Caki2 (cell line): ENCODE results near the gene MASP1. TPM values are rescaled to one million over a fixed set of nuclear protein-coding genes. Genes with fewer than 3 reads are reported as not detected.
A peak's percentile ranks its signal among the peaks of the same experiment; 100 is the strongest.

Source experiments
- DNase-seq: peaks from one replicate; pipeline ENCODE4 v3.0.0-alpha.2; 2015; ENCODE audit warnings: low read depth
- in situ Hi-C: cut with HindIII; loops from 2 replicates; pipeline ENCODE4 v1.10.0; 2016; ENCODE audit warnings: low sequenced_read_pairs, low pct_unique_long_range_greater_than_20kb, mixed read lengths
- total RNA-seq: library from RNA; depleted of rRNA; stranded (reverse); fragments of >200 nt; shearing (Covaris generic); gene quantifications from 2 replicates; pipeline ENCODE4 v1.2.3, GENCODE V29; 2014; ENCODE audit warnings: low replicate concordance; rRNA removed

The MASP1 gene, protein sequence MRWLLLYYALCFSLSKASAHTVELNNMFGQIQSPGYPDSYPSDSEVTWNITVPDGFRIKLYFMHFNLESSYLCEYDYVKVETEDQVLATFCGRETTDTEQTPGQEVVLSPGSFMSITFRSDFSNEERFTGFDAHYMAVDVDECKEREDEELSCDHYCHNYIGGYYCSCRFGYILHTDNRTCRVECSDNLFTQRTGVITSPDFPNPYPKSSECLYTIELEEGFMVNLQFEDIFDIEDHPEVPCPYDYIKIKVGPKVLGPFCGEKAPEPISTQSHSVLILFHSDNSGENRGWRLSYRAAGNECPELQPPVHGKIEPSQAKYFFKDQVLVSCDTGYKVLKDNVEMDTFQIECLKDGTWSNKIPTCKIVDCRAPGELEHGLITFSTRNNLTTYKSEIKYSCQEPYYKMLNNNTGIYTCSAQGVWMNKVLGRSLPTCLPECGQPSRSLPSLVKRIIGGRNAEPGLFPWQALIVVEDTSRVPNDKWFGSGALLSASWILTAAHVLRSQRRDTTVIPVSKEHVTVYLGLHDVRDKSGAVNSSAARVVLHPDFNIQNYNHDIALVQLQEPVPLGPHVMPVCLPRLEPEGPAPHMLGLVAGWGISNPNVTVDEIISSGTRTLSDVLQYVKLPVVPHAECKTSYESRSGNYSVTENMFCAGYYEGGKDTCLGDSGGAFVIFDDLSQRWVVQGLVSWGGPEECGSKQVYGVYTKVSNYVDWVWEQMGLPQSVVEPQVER
- total RNA-seq: not detected in 2 replicates

DNA sequence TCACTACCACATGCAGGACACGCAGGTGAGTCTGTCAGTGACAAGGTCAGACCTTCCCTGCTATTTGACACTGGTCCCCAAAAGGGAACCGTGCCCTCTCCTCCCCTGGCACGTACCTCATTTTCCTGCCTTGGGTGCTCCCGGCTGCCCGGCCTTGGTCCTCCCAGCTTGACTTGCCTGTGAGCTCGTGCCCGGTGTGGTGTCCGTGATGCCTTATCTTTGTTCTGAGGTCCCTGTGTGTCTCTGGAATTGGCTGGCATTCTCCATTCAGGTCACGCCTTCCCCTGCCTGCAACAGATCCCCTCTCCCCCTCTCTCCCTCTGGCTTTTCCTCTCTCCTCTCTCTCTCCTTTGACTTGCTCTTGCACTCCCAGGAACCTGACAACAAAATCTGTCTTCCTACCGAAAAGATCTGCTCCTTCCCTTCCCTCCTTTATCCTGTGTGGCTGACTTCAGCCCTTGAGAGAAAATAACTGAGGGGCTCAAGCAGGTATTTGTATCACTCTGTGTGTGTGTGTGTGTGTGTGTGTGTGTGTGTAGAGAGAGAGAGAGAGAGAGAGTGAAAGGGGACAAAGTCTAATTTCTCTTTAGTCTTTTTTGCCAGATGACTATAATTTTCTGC is at the start of gene MASP1:
Gene MASP1 (minus strand): TSS at position 226 of the 621 bp plus-strand sequence. CDS start 105 bp downstream, at position 121.
- in situ Hi-C loops: no loop called here
- no peak for DNase-seq

DNA sequence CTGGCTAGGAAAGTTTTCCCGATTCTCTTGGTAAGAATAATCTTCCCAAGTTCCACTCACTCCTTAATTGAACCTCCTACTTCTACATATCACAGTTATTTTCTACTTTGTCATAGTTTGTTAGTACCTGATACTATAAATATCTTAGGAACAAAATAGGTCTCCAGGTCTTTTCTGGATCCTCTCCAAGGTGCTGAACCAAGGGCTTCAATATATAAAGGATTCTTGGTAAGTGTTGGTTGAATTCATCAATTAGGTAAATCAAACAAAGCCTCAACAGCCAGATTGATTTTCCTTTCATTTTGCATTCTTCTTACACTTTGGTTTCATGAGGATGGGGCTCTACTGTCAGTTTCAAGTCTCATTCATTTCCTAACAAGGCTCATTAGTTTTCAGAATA is 49.0 kb upstream of the MASP1 start:
- in situ Hi-C loops: no loop called here
- DNase-seq: no peak

DNA sequence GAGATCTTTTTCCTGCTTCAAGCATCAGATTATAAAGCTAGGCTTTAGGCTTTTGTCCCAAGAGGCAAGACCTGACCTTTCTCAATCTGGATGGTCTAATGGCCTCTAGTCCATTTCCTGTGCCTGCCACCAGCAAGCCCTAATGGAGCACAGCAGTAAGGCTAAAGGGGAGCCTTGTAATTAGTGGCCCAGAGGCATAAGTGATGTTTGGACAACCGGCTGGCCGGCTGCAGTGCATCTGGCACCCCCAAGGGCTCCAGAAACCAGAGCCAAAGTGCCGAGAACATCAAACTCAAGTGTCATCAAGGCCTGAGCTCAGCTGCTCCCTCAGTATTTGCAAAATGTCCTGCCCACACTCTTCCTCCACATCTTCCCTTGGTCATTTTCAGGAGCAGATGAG is 44.8 kb upstream of the MASP1 start:
- DNase-seq: no peak
- in situ Hi-C loops: no loop called here

DNA sequence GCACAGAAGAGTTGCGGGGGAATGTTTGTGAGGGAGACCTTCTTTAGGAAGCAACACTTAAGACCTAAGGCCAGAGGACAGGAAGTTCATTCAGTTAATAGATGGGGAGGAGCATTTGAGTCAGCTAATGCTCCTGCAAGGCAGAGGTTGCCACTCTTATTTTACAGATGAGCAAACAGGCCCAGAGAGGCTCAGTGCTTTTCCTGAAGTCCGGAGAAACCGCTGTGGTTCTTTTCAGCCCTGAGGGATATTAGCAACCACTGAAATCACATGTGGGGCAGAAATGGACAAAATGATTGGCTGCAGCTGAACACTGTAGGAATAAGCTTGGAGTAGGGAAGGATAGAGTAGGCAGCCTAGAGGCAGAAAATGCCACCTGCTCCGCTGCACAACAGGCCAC is 43.4 kb upstream of the MASP1 start:
- DNase-seq: no peak
- in situ Hi-C loops: no loop called here

DNA sequence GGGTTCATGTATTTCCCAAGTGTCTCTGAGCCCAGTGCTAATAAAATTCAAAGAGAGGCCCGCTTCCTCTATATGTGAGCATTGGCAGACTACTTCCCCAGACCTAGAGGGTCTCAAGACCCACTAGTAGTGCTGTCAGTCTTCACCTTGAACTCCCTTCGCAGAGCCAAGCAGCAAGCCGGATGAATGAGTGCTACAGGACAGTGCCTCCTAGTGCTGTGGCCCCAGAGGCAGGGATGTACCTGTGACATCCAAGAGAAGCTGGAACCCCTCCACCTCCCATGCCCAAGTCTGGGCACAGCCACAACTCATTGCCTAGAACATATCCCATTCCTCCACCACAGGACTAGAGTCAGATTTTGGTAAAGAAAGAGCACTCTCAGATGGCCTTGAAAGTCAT is 37.2 kb upstream of the MASP1 start:
- DNase-seq: no peak
- in situ Hi-C loops: loop anchor here (10.0 kb wide), 1 partner anchor 346 kb away; the partner anchor contains the start of gene SST

DNA sequence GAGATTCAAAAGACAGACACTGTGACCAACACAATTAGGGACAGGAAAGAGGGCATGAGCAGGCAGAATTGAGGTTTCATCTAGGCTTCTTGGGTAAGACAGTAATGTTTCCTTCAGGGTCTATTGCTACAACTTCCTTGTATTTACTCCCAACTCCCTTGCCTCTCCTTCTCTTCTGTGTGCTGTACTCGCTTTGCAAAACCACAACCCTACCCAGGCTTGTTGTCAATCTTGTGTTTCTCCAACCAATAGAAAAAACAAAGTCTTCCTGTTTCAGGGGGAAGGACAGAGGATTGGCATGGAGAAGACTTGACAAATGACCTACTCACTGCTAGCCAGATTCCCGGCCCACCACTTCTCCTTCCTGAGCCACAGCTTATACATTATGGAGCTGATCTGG is 36.3 kb upstream of the MASP1 start:
- no peak for DNase-seq
- in situ Hi-C loops: loop anchor here (10.0 kb wide), 1 partner anchor 347 kb away; the partner anchor contains the start of gene SST

DNA sequence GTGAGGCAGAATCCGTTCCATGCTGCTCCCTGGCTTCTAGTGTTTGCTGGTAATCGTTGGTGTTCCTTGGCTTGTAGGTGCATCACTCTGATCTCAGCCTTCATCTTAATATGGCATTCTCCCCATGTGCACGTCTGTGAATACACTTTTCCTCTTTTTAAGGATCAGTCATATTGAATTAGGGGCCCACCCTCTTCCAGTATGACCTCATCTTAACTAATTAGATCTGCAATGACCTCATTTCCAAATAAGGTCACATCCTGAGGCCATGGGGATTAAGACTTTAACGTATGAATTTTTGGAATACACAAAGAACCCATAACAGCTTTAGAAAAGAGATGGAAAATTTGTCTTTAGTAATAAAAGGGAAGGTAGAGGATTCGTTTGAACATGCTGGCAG is 34.1 kb upstream of the MASP1 start:
- in situ Hi-C loops: loop anchor here (10.0 kb wide), 1 partner anchor 349 kb away; the partner anchor contains the start of gene SST
- no peak for DNase-seq

DNA sequence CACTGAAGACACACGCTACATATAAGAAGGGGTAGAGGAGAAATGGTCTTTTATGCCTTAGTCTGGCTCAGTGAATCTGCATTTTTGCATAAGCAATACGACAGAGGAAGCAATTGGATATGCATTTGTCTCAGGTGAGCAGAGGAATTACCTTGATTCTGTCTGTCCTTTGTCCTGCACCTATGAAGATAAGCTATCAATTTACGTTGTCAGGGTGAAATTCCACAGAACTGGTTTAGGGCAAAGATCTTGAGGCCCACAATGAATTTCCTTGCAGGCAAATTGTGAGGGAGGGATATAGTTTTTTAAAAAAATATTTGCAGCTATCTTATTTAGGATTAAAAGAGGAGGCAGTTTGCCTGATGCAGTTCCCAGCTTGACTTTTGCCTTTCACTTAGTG is 31.6 kb upstream of the MASP1 start:
- no peak for DNase-seq
- in situ Hi-C loops: loop anchor here (10.0 kb wide), 1 partner anchor 352 kb away; the partner anchor contains the start of gene SST

DNA sequence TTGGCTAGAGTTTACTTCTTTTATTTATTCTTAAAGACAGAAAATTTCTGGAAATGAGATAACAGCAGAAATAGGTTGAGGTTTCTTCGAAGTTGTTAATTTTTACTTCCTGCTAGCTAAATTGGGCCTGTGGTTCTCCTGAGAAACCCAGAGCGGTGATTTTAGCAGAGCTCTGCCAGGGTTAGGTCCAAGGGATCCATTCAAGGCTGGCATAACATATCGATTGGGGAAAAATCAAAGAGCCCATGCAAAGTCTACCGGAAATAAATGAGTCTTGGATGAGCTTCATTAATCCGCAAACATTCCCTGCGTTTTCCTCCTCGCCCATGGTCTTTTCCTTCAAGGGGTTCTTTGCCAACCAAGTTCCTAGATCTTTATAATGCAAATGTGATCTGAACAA is 30.8 kb upstream of the MASP1 start:
- no peak for DNase-seq
- in situ Hi-C loops: loop anchor here (10.0 kb wide), 1 partner anchor 353 kb away; the partner anchor contains the start of gene SST

DNA sequence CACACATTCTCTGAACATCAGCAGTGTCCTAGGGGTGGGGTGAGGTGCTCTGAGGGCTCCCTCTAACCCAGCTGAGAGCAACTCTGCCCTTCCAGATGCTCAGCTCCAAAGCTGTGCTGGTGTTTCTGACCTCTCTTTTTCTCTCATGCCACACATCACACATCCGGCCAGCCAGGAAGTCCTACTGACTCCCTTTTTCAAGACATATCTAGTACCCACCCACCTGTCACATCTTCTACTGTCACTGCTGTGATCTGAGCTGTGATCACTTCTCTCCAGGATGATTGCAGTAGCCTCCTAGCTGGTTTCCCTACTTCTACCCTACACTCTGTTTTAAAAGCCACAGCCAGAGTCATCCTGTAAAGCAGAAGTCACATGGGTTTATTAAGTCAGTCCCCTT is 30.2 kb upstream of the MASP1 start:
- in situ Hi-C loops: loop anchor here (10.0 kb wide), 1 partner anchor 353 kb away; the partner anchor contains the start of gene SST
- DNase-seq: no peak

DNA sequence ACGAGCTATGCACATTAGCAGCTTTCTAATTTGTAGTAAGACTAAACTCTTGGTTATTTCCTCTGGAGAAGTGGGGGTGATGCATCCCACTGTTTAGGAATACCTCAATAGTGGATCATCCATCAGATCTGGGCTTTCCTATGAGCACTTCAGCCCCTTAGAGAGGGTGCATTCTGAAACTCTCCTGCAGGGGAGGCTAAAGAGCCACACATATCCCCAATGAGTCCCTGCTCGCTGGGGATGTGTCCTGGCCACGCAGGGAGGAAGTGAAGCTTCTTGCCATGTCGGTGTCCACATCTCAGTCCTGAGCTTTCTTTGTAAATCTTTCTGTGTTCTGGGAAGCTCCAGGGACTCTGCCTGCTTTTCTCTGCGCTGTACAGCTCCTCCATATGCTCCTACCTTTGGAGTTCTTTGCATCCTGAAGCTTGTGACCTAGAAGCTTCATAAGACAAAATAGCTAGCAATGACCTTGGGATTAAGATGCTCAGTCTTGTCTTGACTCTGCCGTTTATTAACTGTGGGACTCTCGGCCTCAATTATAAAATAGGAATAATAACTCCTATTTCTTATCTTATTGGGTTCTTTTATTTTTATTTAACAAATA is 28.3 kb upstream of the MASP1 start:
- in situ Hi-C loops: loop anchor here (10.0 kb wide), 1 partner anchor 355 kb away; the partner anchor contains the start of gene SST
- DNase-seq: peak; percentile 77

DNA sequence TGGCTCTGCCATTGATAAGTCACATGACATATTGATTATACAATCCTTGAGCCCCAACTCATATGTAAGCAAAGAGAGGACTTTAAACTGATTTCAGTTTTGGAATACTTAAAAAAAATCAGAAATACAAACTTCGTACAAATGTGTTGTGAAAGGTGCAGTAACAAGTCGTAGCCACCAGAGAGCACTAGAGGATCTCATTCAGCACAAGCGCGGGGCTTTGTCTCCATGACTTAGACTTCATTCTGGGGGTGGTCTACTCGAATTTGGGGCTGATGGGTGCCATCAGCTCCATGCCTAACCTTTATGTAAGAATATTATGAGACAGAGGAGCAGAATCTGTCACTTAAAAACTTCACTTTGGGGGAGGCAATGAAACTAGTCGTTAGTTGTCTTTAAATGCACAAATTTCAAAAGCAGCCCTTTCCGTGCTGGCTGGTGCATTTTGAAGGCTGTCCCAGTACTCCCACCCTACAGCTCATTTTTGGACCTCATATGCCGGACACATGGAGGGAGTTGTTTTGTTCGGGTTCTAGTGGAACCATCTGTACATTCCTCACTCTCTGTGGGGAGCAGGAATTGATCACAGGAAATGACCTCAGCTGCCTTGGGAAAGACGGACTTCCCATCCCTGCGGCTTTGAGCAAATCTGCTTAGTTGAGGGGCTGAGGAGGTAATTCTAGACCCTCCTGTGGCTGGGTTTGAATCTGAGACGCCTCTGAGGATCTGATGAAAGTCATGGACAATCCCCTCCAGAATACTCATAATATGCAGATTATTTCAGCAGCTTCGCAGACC is 27.5 kb upstream of the MASP1 start:
- in situ Hi-C loops: no loop called here

DNA sequence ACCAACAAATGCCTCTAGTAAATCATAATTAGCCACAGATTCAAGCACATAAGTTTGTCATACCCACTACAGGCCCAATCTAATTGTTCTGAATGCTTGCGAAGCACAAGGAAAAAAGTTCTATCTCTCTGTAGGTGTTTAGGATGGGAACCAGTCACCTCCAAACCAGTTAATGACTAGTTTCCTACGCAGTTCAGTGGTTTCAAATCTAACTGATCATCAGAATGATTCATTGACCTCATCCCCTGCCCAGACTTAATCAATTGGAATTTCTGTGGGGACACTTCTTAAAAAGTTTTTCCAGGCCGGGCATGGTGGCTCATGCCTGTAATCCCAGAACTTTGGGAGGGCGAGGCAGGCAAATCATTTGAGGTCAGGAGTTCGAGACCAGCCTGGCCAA is 24.3 kb upstream of the MASP1 start:
- in situ Hi-C loops: no loop called here
- DNase-seq: no peak

More for the DNA sequence above, 27.5 kb upstream of the MASP1 start:
- peak; percentile 61 for DNase-seq

DNA sequence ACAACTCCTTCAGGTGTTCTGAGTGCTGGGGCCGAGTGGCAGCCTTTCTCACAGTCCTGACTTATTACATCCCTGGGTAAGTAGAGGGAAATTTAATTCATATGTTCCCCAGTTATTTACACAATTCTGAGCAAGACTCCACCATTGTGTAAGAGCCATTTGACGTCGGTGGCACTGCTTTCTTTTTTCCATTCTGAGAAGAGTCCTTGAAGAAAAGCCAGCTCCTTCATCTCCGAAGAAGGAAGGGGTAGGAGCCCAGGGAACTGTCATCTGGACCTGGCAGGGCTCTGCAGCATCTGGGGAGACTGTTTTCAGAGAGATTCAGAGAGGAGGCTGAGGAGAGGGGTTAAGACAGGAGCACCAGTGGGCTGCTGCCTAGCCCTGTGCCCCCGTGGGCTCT is 22.6 kb upstream of the MASP1 start:
- DNase-seq: no peak
- in situ Hi-C loops: no loop called here

DNA sequence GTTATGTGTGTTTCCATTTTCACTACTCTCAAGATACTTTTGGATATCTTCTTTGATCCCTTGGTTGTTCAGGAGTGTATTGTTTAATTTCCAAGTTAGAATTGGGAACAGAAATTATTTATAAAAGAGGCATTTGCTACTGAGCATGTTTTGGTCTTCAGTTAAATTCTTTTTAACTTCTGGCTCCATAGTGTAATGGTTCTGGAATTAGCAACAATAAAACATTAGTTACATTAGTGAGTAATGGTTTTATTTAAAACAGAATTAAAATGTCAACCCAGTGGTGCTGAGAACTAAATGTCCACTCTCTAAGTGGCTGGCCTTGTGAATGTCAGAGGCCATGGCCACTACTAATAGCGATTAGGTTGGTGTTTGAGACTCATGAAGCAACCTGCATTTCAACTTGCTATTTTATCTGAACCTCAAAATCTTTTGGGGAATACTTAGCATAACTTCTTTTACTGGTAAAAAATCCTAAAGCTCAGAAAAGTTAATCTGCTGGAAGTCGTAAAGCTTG is 19.5 kb upstream of the MASP1 start:
- in situ Hi-C loops: no loop called here
- no peak for DNase-seq

DNA sequence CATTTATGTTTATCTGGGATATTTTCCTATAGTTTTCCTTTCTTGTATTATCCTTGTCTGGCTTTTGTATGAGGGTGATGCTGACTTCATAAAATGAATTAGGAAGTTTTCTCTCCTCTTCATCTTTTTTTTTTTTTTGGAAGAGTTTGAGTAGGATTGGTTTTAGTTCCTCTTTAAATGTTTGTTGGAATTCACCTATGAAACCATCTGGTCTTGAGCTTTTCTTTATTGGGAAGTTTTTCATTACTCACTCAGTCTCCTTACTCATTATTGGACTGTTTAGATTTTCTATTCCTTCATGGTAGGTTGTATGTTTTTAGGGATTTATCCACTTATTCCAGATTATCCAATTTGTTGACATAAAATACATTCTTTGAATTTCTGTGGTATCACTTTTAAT is 18.7 kb upstream of the MASP1 start:
- in situ Hi-C loops: no loop called here
- no peak for DNase-seq

DNA sequence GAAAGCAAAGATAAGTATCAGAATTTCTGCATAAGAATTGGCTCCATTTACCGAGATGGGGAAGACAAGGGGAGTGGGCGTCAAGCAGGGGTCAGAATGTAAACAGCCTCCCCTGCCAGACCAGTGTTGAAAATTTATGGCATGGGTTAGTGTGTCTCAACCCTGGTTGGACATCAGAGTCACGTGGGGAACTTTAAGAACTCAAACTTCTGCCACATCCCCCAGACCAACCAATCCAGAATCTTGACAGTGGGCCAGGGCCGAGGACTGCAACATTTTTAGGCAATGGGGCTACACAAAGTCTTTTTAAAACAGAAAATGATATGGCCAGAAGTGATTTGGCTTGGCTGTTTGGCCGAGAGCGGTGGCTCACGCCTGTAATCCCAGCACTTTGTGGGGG is 14.3 kb upstream of the MASP1 start:
- in situ Hi-C loops: no loop called here
- no peak for DNase-seq
